Thymus (tissue), 11 donors: ENCODE results near the gene TK2. TPM values are rescaled to one million over a fixed set of nuclear protein-coding genes. Genes with fewer than 3 reads are reported as not detected.
"Not testable (repeated sequence)": the region's sequence is repeated elsewhere in the genome, so short reads cannot be mapped to it uniquely, and the experiment has no call there.

ENCODE experiments used
- DNase-seq, 9 donors: peaks; one replicate each; pipeline ENCODE4 v3.0.0-alpha.2; 2013; ENCODE audit warnings: low spot score in 9 of 9, low read depth in 6 of 9, missing footprints in 1 of 9
- H3K27ac ChIP-seq, 2 donors: one replicate each; pipeline ENCODE4 v1.5.1; 2013; ENCODE audit warnings: control low read depth in 1 of 2, low read depth in 1 of 2, low read length in 1 of 2, mild to moderate bottlenecking in 1 of 2, moderate library complexity in 1 of 2
- H3K27me3 ChIP-seq, 2 donors: one replicate each; pipeline ENCODE4 v1.5.1; 2013; ENCODE audit warnings: low read length in 1 of 2; ENCODE audit not compliant: control insufficient read depth in 2 of 2, insufficient read depth in 1 of 2
- H3K36me3 ChIP-seq, 2 donors: one replicate each; pipeline ENCODE4 v1.5.1; 2013; ENCODE audit warnings: low read length in 1 of 2, mild to moderate bottlenecking in 1 of 2, moderate library complexity in 1 of 2; ENCODE audit not compliant: control insufficient read depth in 2 of 2, insufficient read depth in 2 of 2
- H3K4me1 ChIP-seq, 2 donors: one replicate each; pipeline ENCODE4 v1.5.1; 2013; ENCODE audit warnings: low read length in 2 of 2; ENCODE audit not compliant: control insufficient read depth in 2 of 2, insufficient read depth in 2 of 2
- H3K4me3 ChIP-seq, 2 donors: one replicate each; pipeline ENCODE4 v1.5.1; 2013; ENCODE audit warnings: low read length in 2 of 2, control low read depth in 1 of 2, mild to moderate bottlenecking in 1 of 2
- H3K9me3 ChIP-seq, 2 donors: one replicate each; pipeline ENCODE4 v1.5.1; 2013; ENCODE audit warnings: low read length in 1 of 2, mild to moderate bottlenecking in 1 of 2; ENCODE audit not compliant: control insufficient read depth in 2 of 2, insufficient read depth in 1 of 2
- WGBS: extraction: QIAGEN DNeasy Blood & Tissue Kit; methylation state at CpG from one replicate; pipeline ENCODE4 v1.1.7; 2013; 5-methylcytosine and 5-hydroxymethylcytosine counted together
- polyA plus RNA-seq: library from polyadenylated mRNA; stranded (reverse); fragments of 200-250 nt; gene quantifications from one replicate; pipeline ENCODE4 v1.2.3, GENCODE V29; 2013
- total RNA-seq: library from RNA; stranded (reverse); fragments of 120-200 nt; gene quantifications from one replicate; pipeline ENCODE4 v1.2.4, GENCODE V29; 2013
- donor health status: healthy.

The TK2 gene
- total and polyA plus RNA-seq, 2 donors, result 11.9 to 15.9 TPM

DNA sequence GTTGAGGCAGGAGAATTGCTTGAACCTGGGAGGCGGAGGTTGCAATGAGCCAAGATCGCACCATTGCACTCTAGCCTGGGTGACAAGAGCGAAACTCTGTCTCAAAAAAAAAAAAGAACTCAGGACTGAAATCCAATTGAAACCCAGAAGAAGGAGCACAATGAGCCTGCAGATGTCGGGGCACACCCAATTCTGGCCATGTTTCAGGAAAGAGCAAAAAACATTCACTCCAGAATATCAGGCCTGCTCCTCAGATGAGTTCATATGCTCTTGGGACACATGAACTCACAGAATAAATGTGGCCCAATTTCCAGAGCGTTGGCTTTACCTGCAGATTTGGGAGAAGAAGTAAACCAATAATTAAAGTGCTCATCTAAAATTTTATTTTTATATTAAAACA lies 26.4 kb upstream of the TK2 start:
- no peak for DNase-seq
- H3K36me3 ChIP-seq, result peaks cover 0 to 6% of the 10 kb centered on the region in 2 donors
- whole genome bisulfite sequencing, result 91% methylated on average over 5 of the region's 5 CpGs
- H3K27ac ChIP-seq, result no peak overlapping the region
- no peak overlapping the region for H3K4me3 ChIP-seq
- peaks cover 12 to 29% of the 10 kb centered on the region in 2 donors for H3K4me1 ChIP-seq
- no peaks in the 10 kb centered on the region for H3K9me3 ChIP-seq
- H3K27me3 ChIP-seq, result peaks cover 0 to 18% of the 10 kb centered on the region in 2 donors

DNA sequence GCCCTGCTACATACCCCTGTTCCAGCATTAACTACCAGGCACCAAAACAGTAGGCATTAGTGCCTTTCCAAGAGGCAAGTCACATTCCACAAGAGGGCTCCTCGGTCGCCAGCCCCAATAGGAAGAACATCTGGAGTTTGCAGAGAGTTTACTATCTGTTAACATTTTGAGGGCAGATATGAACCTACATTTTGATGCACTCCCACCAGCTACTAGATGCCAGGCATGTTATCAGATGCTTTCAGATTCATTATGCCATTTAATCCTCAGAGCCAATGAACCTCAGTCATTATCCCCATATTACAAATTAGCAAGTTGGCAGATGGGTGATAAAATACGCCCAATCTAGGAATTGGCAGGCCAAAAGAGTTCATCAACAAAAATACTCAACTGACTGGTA lies 25.1 kb upstream of the TK2 start:
- DNase-seq, result no peak
- Histone ChIP-seq H3K4me1 (peaks cover 10 to 26% of the 10 kb centered on the region in 2 donors), H3K9me3 (no peaks in the 10 kb centered on the region), H3K27ac (no peak overlapping the region), H3K36me3 (peaks cover 0 to 10% of the 10 kb centered on the region in 2 donors), H3K27me3 (peaks cover 0 to 18% of the 10 kb centered on the region in 2 donors), H3K4me3 (no peak overlapping the region)
- 96% methylated on average over 3 of the region's 3 CpGs for WGBS

DNA sequence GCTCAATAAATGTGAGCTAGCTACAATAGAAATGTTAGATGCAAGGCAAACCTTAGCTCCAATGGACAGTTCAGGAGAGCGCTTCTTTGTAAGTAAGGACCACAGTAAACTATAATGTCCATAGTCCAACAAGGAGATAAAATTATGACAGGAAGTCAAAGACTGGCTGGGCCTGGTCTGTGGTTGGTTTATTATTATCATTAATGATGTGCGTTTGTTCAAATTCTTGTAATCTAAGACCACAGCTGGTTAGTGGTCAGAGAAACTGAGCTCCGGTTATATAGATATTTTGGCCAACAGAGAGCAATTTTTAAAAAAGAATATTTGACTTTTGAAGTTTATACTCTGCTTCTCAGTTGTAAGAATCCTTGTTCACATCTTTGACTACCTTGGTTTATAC lies 24.6 kb upstream of the TK2 start:
- 96% methylated on average over 3 of the region's 3 CpGs for WGBS
- H3K27me3 ChIP-seq, result peaks cover 0 to 17% of the 10 kb centered on the region in 2 donors
- no peak for DNase-seq
- H3K36me3 ChIP-seq, result peaks cover 0 to 13% of the 10 kb centered on the region in 2 donors
- no peak overlapping the region for H3K27ac ChIP-seq
- H3K9me3 ChIP-seq, result no peaks in the 10 kb centered on the region
- H3K4me1 ChIP-seq, result peaks cover 10 to 22% of the 10 kb centered on the region in 2 donors
- no peak overlapping the region for H3K4me3 ChIP-seq

DNA sequence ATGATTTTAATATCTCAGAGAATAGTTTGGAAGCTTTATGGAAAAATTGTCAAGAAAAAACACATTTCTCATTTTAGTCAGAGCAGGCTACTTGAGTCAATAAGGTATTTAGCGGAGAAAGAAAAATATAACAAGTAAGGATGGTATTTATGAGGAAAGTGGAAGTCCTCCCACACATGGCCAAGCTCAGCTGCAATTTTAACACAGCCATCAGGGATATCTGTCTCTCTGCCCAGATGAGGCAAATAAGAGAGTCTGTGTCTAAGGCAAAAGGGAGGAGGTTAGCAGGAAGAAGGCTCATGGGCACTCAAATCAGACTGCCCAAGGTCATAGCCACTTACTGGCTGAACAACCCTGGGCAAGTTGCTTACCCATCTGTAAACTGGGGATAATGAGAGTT lies 24.2 kb upstream of the TK2 start:
- WGBS, result 99% methylated on average over 1 of the region's 1 CpG
- Histone ChIP-seq H3K4me3 (no peak overlapping the region), H3K4me1 (peaks cover 10 to 17% of the 10 kb centered on the region in 2 donors), H3K27me3 (peaks cover 0 to 14% of the 10 kb centered on the region in 2 donors), H3K9me3 (no peaks in the 10 kb centered on the region), H3K36me3 (peaks cover 0 to 17% of the 10 kb centered on the region in 2 donors), H3K27ac (no peak overlapping the region)
- DNase-seq, result no peak

DNA sequence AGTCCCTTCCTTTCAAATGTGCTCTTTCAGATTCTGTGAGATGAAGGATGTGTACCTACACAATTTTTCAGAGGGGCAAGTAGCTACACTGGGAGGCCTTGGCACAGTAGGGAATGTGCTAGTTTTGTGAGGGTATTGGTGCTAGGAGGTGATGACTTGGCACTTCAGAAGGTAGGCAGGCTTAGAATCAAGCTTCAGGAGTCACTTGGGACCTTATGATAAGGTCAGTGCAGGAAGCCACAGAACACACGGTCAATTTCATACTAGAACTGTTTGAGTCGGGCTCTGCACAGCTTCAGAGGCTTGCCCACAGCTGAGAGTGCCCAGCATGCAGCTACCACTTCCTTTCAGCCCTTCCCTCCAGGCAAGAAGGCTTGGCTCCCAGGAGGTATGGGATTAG lies 22.4 kb upstream of the TK2 start:
- no peak for DNase-seq
- Histone ChIP-seq H3K4me3 (no peak overlapping the region), H3K9me3 (no peaks in the 10 kb centered on the region), H3K27me3 (no peaks in the 10 kb centered on the region), H3K36me3 (peaks cover 0 to 17% of the 10 kb centered on the region in 2 donors), H3K4me1 (peaks cover 0 to under 1% of the 10 kb centered on the region in 2 donors), H3K27ac (no peak overlapping the region)
- WGBS, result 25% methylated on average over 2 of the region's 2 CpGs

DNA sequence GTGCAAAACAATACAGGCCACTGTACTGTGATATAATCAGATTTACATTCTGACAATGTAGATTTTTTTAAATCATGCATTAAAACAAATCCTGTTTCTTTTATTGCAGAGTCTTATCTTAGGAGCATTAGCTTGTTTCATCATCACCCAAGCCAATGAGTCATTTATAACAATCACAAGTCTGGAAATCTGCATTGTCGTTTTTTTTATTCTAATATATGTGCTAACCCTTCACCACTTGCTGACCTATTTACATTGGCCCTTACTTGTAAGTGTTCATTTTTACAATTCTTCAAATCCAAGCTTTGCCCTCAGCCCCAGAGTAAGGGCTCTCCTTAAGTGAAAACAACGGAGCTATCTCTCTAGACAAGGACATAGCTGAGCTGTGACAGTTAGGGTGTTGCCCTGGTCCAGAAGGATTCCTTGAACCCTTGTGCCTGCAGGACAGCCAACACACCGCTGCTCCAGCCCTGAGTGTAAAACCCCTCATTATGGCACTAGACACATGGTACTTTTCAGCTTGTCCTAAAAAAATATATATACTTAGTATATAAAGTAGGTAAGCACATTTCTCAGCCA lies 20.0 kb upstream of the TK2 start:
- H3K27ac ChIP-seq, result no peak overlapping the region
- no peaks in the 10 kb centered on the region for H3K4me1 ChIP-seq
- no peaks in the 10 kb centered on the region for H3K27me3 ChIP-seq
- no peak for DNase-seq
- H3K9me3 ChIP-seq, result no peaks in the 10 kb centered on the region
- WGBS, result 94% methylated on average over 3 of the region's 3 CpGs
- peaks cover 16 to 39% of the 10 kb centered on the region in 2 donors for H3K36me3 ChIP-seq
- no peak overlapping the region for H3K4me3 ChIP-seq

DNA sequence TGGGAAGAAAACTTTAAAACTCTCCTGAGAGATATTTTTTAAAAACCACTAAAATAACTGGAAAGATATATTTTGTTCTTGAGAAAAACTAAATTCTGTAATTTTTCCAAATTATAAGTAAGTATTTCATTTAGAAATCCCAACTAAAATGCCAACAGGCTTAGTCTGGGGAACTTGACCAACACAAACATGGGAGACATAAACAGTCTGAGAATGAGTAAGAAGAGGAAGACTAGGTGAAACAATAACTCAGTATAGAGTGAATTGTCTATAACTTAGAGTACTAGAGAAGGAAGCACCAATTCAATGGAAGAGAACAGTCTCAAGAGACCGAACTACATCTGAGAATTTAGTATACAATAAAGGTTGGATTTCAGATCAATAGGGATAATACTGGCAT lies 19.2 kb upstream of the TK2 start:
- WGBS, result 96% methylated on average over 1 of the region's 1 CpG
- Histone ChIP-seq H3K36me3 (peaks cover 20 to 44% of the 10 kb centered on the region in 2 donors), H3K27me3 (no peaks in the 10 kb centered on the region)

DNA sequence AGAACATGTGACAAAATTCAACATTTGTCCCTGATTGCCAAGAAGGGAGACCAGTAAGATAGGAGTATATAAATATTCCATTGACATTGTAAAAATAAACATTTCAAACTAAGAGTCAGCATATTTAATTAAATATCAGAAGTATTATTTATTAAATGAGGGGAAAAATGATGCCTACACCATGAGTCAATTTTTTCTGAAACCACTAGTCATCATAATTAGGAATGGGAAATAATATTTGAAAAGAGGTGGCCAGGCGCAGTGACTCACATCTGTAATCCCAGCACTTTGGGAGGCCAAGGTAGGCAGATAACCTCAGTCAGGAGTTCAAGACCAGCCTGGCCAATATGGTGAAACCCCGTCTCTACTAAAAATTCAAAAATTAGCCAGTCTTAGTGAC lies 18.4 kb upstream of the TK2 start:
- Histone ChIP-seq H3K4me3 (no peak overlapping the region), H3K36me3 (peaks cover 20 to 50% of the 10 kb centered on the region in 2 donors), H3K27me3 (no peaks in the 10 kb centered on the region), H3K9me3 (no peaks in the 10 kb centered on the region), H3K4me1 (no peaks in the 10 kb centered on the region), H3K27ac (no peak overlapping the region)
- no peak for DNase-seq
- WGBS, result 99% methylated on average over 2 of the region's 2 CpGs

More for the DNA sequence above, 19.2 kb upstream of the TK2 start:
- DNase-seq, result no peak
- no peaks in the 10 kb centered on the region for H3K9me3 ChIP-seq
- H3K27ac ChIP-seq, result no peak overlapping the region
- H3K4me1 ChIP-seq, result no peaks in the 10 kb centered on the region
- H3K4me3 ChIP-seq, result no peak overlapping the region

DNA sequence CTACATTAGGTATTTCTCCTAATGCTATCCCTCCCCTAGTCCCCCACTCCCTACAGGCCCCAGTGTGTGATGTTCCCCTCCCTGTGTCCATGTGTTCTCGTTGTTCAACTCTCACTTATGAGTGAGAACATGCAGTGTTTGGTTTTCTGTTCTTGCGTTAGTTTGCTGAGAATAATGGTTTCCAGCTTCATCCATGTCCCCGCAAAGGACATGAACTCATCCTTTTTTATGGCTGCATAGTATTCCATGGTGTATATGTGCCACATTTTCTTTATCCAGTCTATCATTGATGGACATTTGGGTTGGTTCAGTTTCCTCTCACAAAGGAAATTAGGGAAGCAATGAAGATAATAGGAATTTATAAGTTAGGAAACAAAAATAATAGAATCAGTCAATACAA lies 17.3 kb upstream of the TK2 start:
- DNase-seq, H3K4me1 ChIP-seq, H3K27ac ChIP-seq, H3K9me3 ChIP-seq, H3K27me3 ChIP-seq, H3K4me3 ChIP-seq: not testable (repeated sequence)
- 95% methylated on average over 3 of the region's 3 CpGs for WGBS
- peaks cover 20 to 51% of the 10 kb centered on the region in 2 donors for H3K36me3 ChIP-seq
